Hepatocyte (in vitro differentiated cells): ENCODE results near the gene CD44. TPM values are rescaled to one million over a fixed set of nuclear protein-coding genes. Genes with fewer than 3 reads are reported as not detected.

ENCODE experiments used
- DNase-seq: peaks from one replicate; pipeline ENCODE4 v3.0.0-alpha.2; 2016; ENCODE audit warnings: low spot score
- H2AFZ ChIP-seq: fragments of 200-600 bp; sonication (generic); 2 replicates; pipeline ENCODE4 v1.6.0; 2016; ENCODE audit warnings: antibody characterized with exemption, mild to moderate bottlenecking
- H3K27ac ChIP-seq: fragments of 200-600 bp; sonication (generic); 2 replicates; pipeline ENCODE4 v1.5.1; 2016; ENCODE audit warnings: mild to moderate bottlenecking
- H3K27me3 ChIP-seq: fragments of 200-600 bp; sonication (generic); 2 replicates; pipeline ENCODE4 v1.6.1; 2016
- H3K36me3 ChIP-seq: fragments of 200-600 bp; sonication (generic); replicated peaks from 2 replicates; pipeline ENCODE4 v1.5.1; 2016; ENCODE audit warnings: low read depth; ENCODE audit not compliant: insufficient read depth
- H3K4me1 ChIP-seq: fragments of 200-600 bp; sonication (generic); 2 replicates; pipeline ENCODE4 v1.5.1; 2016; ENCODE audit warnings: mild to moderate bottlenecking, moderate library complexity; ENCODE audit not compliant: insufficient read depth
- H3K4me2 ChIP-seq: fragments of 200-600 bp; sonication (generic); 2 replicates; pipeline ENCODE4 v1.6.0; 2016
- H3K4me3 ChIP-seq: fragments of 200-600 bp; sonication (generic); 2 replicates; pipeline ENCODE4 v1.5.1; 2016; ENCODE audit warnings: mild to moderate bottlenecking
- H3K79me2 ChIP-seq: fragments of 200-600 bp; sonication (generic); 2 replicates; pipeline ENCODE4 v1.6.0; 2017; ENCODE audit warnings: mild to moderate bottlenecking
- H3K9me2 ChIP-seq: fragments of 200-600 bp; sonication (generic); replicated peaks from 2 replicates; pipeline ENCODE4 v1.6.0; 2017; ENCODE audit warnings: mild to moderate bottlenecking; ENCODE audit not compliant: insufficient read depth
- H3K9me3 ChIP-seq: fragments of 200-600 bp; sonication (generic); 2 replicates; pipeline ENCODE4 v1.5.1; 2016; ENCODE audit warnings: low read depth, mild to moderate bottlenecking
- H4K20me1 ChIP-seq: fragments of 200-600 bp; sonication (generic); 2 replicates; pipeline ENCODE4 v1.6.0; 2016; ENCODE audit warnings: mild to moderate bottlenecking; ENCODE audit not compliant: insufficient read depth, poor library complexity, severe bottlenecking
- CTCF ChIP-seq: fragments of 200-600 bp; sonication (generic); IDR thresholded peaks from 2 replicates; pipeline ENCODE4 v1.5.1; 2016; ENCODE audit warnings: antibody characterized with exemption, mild to moderate bottlenecking; ENCODE audit not compliant: poor library complexity
- EZH2 ChIP-seq: fragments of 200-600 bp; sonication (generic); IDR thresholded peaks from 2 replicates; pipeline ENCODE4 v1.6.1; 2016; ENCODE audit warnings: antibody characterized with exemption, mild to moderate bottlenecking, borderline replicate concordance
- EZH2phosphoT487 ChIP-seq: fragments of 200-600 bp; sonication (generic); IDR thresholded peaks from one replicate; pipeline ENCODE4 v1.6.1; 2018; ENCODE audit warnings: antibody characterized with exemption, mild to moderate bottlenecking, low read depth, moderate library complexity; ENCODE audit not compliant: unreplicated experiment, severe bottlenecking
- WGBS: methylation state at CpG from one replicate; pipeline ENCODE4 v1.1.6; 2016; ENCODE audit warnings: low lambda C conversion rate; ENCODE audit errors: missing lambda C conversion rate; 5-methylcytosine and 5-hydroxymethylcytosine counted together
- polyA plus RNA-seq: library from polyadenylated mRNA; unstranded; fragments of >200 nt; fragmentation: Nextera tagmentation; extraction: Ambion mirVana; gene quantifications from 2 replicates; pipeline ENCODE4 v1.2.1, GENCODE V29; 2016
- total RNA-seq: library from RNA; depleted of rRNA; stranded (reverse); fragments of >200 nt; gene quantifications from 2 replicates; pipeline ENCODE4 v1.2.3, GENCODE V29; 2014

CD44 gene
- total and polyA plus RNA-seq, 2 experiments from 2014 or later = 17.5 to 29.5 TPM

- Histone ChIP-seq H3K9me2 (no peaks in the 10 kb centered on the region), H3K27ac (no peak overlapping the region), H3K36me3 (no peaks in the 10 kb centered on the region), H3K4me2 (no peak overlapping the region), H4K20me1 (no peaks in the 10 kb centered on the region), H2AFZ (no peak overlapping the region), H3K79me2 (no peaks in the 10 kb centered on the region), H3K4me1 (no peaks in the 10 kb centered on the region), H3K27me3 (no peaks in the 10 kb centered on the region), H3K4me3 (no peak overlapping the region), H3K9me3 (no peaks in the 10 kb centered on the region)
- DNase-seq = no peak
- TF ChIP-seq EZH2 = no peak
- TF ChIP-seq CTCF = no peak
- no peak for TF ChIP-seq EZH2phosphoT487
Observed at GRCh38 chr11:35250621-35251020, 111.7 kb downstream of the CD44 start.

- no peaks in the 10 kb centered on the region for H4K20me1 ChIP-seq
- no peak overlapping the region for H3K4me2 ChIP-seq
- no peak overlapping the region for H2AFZ ChIP-seq
- no peaks in the 10 kb centered on the region for H3K36me3 ChIP-seq
- no peak overlapping the region for H3K27ac ChIP-seq
- TF ChIP-seq EZH2phosphoT487 (no peak), EZH2 (no peak), CTCF (no peak)
- DNase-seq = no peak
- H3K4me1 ChIP-seq = no peaks in the 10 kb centered on the region
- no peak overlapping the region for H3K4me3 ChIP-seq
- no peaks in the 10 kb centered on the region for H3K79me2 ChIP-seq
- no peaks in the 10 kb centered on the region for H3K9me3 ChIP-seq
- H3K27me3 ChIP-seq = no peaks in the 10 kb centered on the region
- no peaks in the 10 kb centered on the region for H3K9me2 ChIP-seq
Observed at GRCh38 chr11:35253237-35253636, 114.3 kb downstream of the CD44 start.

GRCh38 chr11:35255514-35255913 is 116.5 kb downstream of the CD44 start:
- Histone ChIP-seq H3K27me3 (no peaks in the 10 kb centered on the region), H3K9me2 (no peaks in the 10 kb centered on the region), H3K4me2 (no peak overlapping the region), H3K36me3 (no peaks in the 10 kb centered on the region), H2AFZ (no peak overlapping the region), H3K4me1 (no peaks in the 10 kb centered on the region), H3K27ac (no peak overlapping the region), H3K4me3 (no peak overlapping the region), H3K9me3 (no peaks in the 10 kb centered on the region), H3K79me2 (no peaks in the 10 kb centered on the region), H4K20me1 (no peaks in the 10 kb centered on the region)
- no peak for DNase-seq
- 89% methylated on average over 2 of the region's 2 CpGs for WGBS
- TF ChIP-seq CTCF = no peak
- no peak for TF ChIP-seq EZH2
- no peak for TF ChIP-seq EZH2phosphoT487

- Histone ChIP-seq H3K9me2 (no peaks in the 10 kb centered on the region), H3K4me1 (no peaks in the 10 kb centered on the region), H4K20me1 (no peaks in the 10 kb centered on the region), H3K27ac (no peak overlapping the region), H3K4me2 (no peak overlapping the region), H3K79me2 (no peaks in the 10 kb centered on the region), H3K27me3 (no peaks in the 10 kb centered on the region), H3K36me3 (no peaks in the 10 kb centered on the region), H3K9me3 (no peaks in the 10 kb centered on the region), H3K4me3 (no peak overlapping the region), H2AFZ (no peak overlapping the region)
- DNase-seq = no peak
- TF ChIP-seq EZH2phosphoT487 (no peak), CTCF (no peak), EZH2 (no peak)
Observed at GRCh38 chr11:35256296-35256695, 117.3 kb downstream of the CD44 start.
